Caco-2 (cell line): ENCODE results near the gene SORCS2. TPM values are rescaled to one million over a fixed set of nuclear protein-coding genes. Genes with fewer than 3 reads are reported as not detected.

ENCODE experiments used
- BruUV-seq: library from RNA; stranded (reverse); fragments of 400-500 nt; replicated peaks from 2 replicates; lab custom pipeline; 2021; lab: Mats Ljungman, UMichigan
- CTCF ChIA-PET: fragments of 300-600 bp; sonication (Branson Sonifier 250); formaldehyde crosslinking; loops from one replicate; lab custom pipeline; 2022; ENCODE audit warnings: antibody characterized with exemption; lab: Charles Lee
- POLR2A ChIA-PET: fragments of 300-600 bp; sonication (Branson Sonifier 250); formaldehyde crosslinking; loops from one replicate; lab custom pipeline; 2022; ENCODE audit warnings: antibody characterized with exemption; lab: Charles Lee
- DNase-seq, 2 experiments: peaks; one replicate each; pipeline versions ENCODE4 v3.0.0 to v3.0.0-alpha.2; 2020 to 2022
- H3K27me3 ChIP-seq: replicated peaks from 2 replicates; pipeline ENCODE4 v1.6.0; 2011; ENCODE audit warnings: low read length; ENCODE audit not compliant: control insufficient read depth, insufficient read depth
- H3K36me3 ChIP-seq: 2 replicates; pipeline ENCODE4 v1.5.1; 2011; ENCODE audit warnings: low read length; ENCODE audit not compliant: control insufficient read depth, insufficient read depth
- H3K4me1 ChIP-seq: fragments of 250-450 bp; sonication (Bioruptor Pico); 2 replicates; pipeline ENCODE4 v1.5.1; 2020; ENCODE audit warnings: mild to moderate bottlenecking
- H3K4me3 ChIP-seq: 2 replicates; pipeline ENCODE4 v1.5.1; 2011; ENCODE audit warnings: low read depth, mild to moderate bottlenecking, control low read depth, low read length
- H3K9me3 ChIP-seq: fragments of 250-450 bp; sonication (Bioruptor Pico); 2 replicates; pipeline ENCODE4 v1.5.1; 2020; ENCODE audit warnings: mild to moderate bottlenecking, moderate library complexity
- H3K27ac Mint-ChIP-seq: one replicate; pipeline ENCODE4 v1.8.0; 2022; ENCODE audit warnings: mixed read lengths; ENCODE audit not compliant: unreplicated experiment
- H3K27me3 Mint-ChIP-seq: one replicate; pipeline ENCODE4 v1.8.0; 2022; ENCODE audit warnings: mixed read lengths; ENCODE audit not compliant: insufficient read depth, unreplicated experiment
- H3K36me3 Mint-ChIP-seq: one replicate; pipeline ENCODE4 v1.8.0; 2022; ENCODE audit warnings: mild to moderate bottlenecking, mixed read lengths; ENCODE audit not compliant: insufficient read depth, unreplicated experiment
- H3K4me1 Mint-ChIP-seq: one replicate; pipeline ENCODE4 v1.8.0; 2022; ENCODE audit warnings: low read depth, mixed read lengths; ENCODE audit not compliant: unreplicated experiment
- H3K4me3 Mint-ChIP-seq: one replicate; pipeline ENCODE4 v1.8.0; 2022; ENCODE audit warnings: mild to moderate bottlenecking, moderate library complexity, mixed read lengths; ENCODE audit not compliant: unreplicated experiment
- H3K9me3 Mint-ChIP-seq: one replicate; pipeline ENCODE4 v1.8.0; 2022; ENCODE audit warnings: mixed read lengths; ENCODE audit not compliant: unreplicated experiment
- intact Hi-C: fragments of 100-400 bp; cut with micrococcal nuclease; formaldehyde crosslinking; loops from one replicate; pipeline ENCODE4 v1.10.0; 2022; ENCODE audit not compliant: unreplicated experiment
- total RNA-seq: library from RNA; stranded (reverse); gene quantifications from 2 replicates; pipeline ENCODE4 v1.2.3, GENCODE V29; 2022
- TF ChIP-seq, protein P1 (sequence below), 2 experiments: fragments of 200-600 bp in 1 of 2; IDR thresholded peaks; 1 replicate in 1 of 2; 2 replicates in 1 of 2; pipeline versions ENCODE4 v1.5.1 to v1.8.0; 2011 to 2022; ENCODE audit warnings: antibody characterized with exemption in 1 of 2, control low read depth in 1 of 2, inconsistent platforms in 1 of 2, low read depth in 1 of 2, low read length in 1 of 2, mild to moderate bottlenecking in 1 of 2, moderate library complexity in 1 of 2; ENCODE audit not compliant: insufficient read depth in 1 of 2, severe bottlenecking in 1 of 2, unreplicated experiment in 1 of 2

Gene SORCS2
- total RNA-seq, 1 experiment from 2014 or later = 1.6 TPM

DNA sequence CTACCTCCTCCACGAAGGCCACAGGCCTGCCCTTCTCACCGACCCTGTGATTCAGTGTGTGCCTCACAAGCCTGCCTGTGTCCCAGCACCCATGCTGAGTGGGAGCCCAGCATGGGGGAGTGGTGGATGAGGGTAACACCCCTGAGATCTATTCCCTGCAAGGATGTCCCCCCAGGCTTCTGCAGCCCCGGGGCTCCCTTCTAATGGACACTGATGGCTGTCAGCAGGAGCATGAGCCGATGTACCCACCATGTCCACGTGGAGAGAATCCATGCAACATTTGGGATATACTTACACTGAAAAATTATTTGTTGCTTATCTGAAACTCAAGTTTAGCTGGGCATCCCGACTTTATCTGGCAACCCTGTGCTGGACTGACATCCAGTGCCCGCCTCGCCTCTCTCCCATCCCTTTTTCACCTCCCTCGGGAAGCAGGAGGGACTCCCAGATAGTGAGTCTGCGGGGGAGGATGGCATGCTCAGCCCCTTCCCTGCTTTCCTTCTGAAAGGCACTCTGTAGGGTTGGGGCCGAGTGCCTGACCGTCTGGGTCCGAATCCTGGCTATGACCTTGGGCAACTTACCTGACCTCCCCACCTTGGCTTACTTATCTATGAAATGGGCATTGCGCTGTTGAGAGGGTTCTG is 46.9 kb upstream of the SORCS2 start:
- Mint-ChIP-seq H3K27ac (no peak overlapping the region), H3K4me3 (no peak overlapping the region), H3K4me1 (no peaks in the 10 kb centered on the region), H3K36me3 (no peaks in the 10 kb centered on the region), H3K9me3 (no peaks in the 10 kb centered on the region), H3K27me3 (no peaks in the 10 kb centered on the region)
- no peaks in the 10 kb centered on the region for H3K27me3 ChIP-seq
- H3K36me3 ChIP-seq = no peaks in the 10 kb centered on the region
- TF ChIP-seq, protein P1, sequence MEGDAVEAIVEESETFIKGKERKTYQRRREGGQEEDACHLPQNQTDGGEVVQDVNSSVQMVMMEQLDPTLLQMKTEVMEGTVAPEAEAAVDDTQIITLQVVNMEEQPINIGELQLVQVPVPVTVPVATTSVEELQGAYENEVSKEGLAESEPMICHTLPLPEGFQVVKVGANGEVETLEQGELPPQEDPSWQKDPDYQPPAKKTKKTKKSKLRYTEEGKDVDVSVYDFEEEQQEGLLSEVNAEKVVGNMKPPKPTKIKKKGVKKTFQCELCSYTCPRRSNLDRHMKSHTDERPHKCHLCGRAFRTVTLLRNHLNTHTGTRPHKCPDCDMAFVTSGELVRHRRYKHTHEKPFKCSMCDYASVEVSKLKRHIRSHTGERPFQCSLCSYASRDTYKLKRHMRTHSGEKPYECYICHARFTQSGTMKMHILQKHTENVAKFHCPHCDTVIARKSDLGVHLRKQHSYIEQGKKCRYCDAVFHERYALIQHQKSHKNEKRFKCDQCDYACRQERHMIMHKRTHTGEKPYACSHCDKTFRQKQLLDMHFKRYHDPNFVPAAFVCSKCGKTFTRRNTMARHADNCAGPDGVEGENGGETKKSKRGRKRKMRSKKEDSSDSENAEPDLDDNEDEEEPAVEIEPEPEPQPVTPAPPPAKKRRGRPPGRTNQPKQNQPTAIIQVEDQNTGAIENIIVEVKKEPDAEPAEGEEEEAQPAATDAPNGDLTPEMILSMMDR (IDR thresholded peaks at IDR 0.05; ENCODE audit: insufficient read depth in 1 of 2, low read depth in 1 of 2, low read length in 1 of 2, severe bottlenecking in 1 of 2, unreplicated experiment in 1 of 2) = no peak
- H3K4me3 ChIP-seq = no peak overlapping the region
- intact Hi-C loops = no loop called here
- H3K9me3 ChIP-seq = no peaks in the 10 kb centered on the region
- POLR2A ChIA-PET = no interaction called here
- no TSS peak for BruUV-seq
- CTCF ChIA-PET = no interaction called here
- no peaks in the 10 kb centered on the region for H3K4me1 ChIP-seq
- no peak for DNase-seq

DNA sequence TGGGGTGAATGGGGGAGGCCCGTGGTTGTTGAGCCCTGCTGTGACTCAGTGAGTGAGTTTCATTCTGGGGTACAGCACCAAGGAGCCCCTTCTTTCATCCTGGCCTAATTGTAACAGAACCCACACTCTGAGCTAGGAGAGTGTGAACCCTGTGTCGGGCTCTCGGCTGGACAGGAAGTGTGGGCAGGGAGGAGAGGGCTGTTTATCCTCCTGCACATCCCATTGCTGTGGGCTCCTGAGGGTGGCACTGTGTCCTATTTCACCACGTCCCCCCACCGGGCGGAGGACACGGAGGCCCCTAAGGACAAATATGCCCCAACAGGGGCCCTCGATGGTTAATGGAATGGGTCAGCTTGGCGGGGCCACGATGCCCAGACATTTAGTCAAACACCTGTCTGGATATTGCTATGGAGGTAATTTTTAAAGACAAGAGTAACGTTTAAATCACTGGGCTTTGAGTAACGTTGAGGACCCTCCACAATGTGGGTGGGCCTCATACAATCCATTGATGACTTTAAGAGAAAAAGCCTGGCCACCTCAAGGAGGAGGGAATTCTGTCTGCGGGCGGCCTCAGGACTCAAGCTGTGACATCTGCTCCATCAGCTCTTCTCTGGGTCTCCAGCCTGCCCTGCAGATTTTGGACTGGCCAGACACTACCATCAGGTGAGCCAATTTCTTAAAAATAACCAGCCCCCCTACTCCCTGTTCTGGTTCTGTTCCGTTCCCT is 46.1 kb upstream of the SORCS2 start:
- Histone ChIP-seq H3K36me3 (no peaks in the 10 kb centered on the region), H3K9me3 (no peaks in the 10 kb centered on the region), H3K4me1 (no peaks in the 10 kb centered on the region), H3K27me3 (no peaks in the 10 kb centered on the region), H3K4me3 (no peak overlapping the region)
- DNase-seq = no peak
- intact Hi-C loops = no loop called here
- no TSS peak for BruUV-seq
- H3K4me3 Mint-ChIP-seq = no peak overlapping the region
- no peak overlapping the region for H3K27ac Mint-ChIP-seq
- H3K36me3 Mint-ChIP-seq = no peaks in the 10 kb centered on the region
- POLR2A ChIA-PET = no interaction called here
- H3K9me3 Mint-ChIP-seq = no peaks in the 10 kb centered on the region
- CTCF ChIA-PET = no interaction called here
- H3K27me3 Mint-ChIP-seq = no peaks in the 10 kb centered on the region
- no peaks in the 10 kb centered on the region for H3K4me1 Mint-ChIP-seq
- TF ChIP-seq, protein P1 (IDR thresholded peaks at IDR 0.05; ENCODE audit: insufficient read depth in 1 of 2, low read depth in 1 of 2, low read length in 1 of 2, severe bottlenecking in 1 of 2, unreplicated experiment in 1 of 2) = no peak

DNA sequence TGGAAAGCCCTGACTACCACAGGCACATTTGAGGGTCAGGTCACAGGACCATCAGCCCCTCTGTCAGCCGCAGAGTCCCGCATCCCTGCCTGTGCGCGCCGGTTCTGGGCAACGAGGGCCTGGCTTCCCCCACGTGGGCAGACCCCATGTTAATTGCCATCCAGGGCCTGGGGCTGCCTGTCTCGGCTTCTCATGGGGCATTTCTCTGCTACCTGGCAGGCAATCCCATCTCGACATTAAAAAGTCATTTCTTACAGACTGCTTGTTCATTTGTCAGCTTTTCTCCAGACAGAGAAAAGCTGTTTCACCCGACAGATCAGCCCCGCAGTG is 45.6 kb upstream of the SORCS2 start:
- TF ChIP-seq, protein P1 (IDR thresholded peaks at IDR 0.05; ENCODE audit: insufficient read depth in 1 of 2, low read depth in 1 of 2, low read length in 1 of 2, severe bottlenecking in 1 of 2, unreplicated experiment in 1 of 2) = no peak
- CTCF ChIA-PET = no interaction called here
- intact Hi-C loops = no loop called here

More for the DNA sequence above, 45.6 kb upstream of the SORCS2 start:
- DNase-seq = no peak
- Mint-ChIP-seq H3K9me3 (no peaks in the 10 kb centered on the region), H3K4me1 (no peaks in the 10 kb centered on the region), H3K4me3 (no peak overlapping the region), H3K36me3 (no peaks in the 10 kb centered on the region), H3K27ac (no peak overlapping the region), H3K27me3 (no peaks in the 10 kb centered on the region)
- no TSS peak for BruUV-seq
- H3K4me1 ChIP-seq = no peaks in the 10 kb centered on the region
- POLR2A ChIA-PET = no interaction called here
- no peaks in the 10 kb centered on the region for H3K27me3 ChIP-seq
- no peak overlapping the region for H3K4me3 ChIP-seq
- H3K9me3 ChIP-seq = no peaks in the 10 kb centered on the region
- H3K36me3 ChIP-seq = no peaks in the 10 kb centered on the region
